Hepatocyte (in vitro differentiated cells): ENCODE measurements around the gene KRTAP5-5. TPM values are rescaled to one million over a fixed set of nuclear protein-coding genes. Genes with fewer than 3 reads are reported as not detected.

ENCODE experiments used
- DNase-seq: peaks from one replicate; pipeline ENCODE4 v3.0.0-alpha.2; 2016; ENCODE audit warnings: low spot score
- H2AFZ ChIP-seq: fragments of 200-600 bp; sonication (generic); 2 replicates; pipeline ENCODE4 v1.6.0; 2016; ENCODE audit warnings: antibody characterized with exemption, mild to moderate bottlenecking
- H3K27ac ChIP-seq: fragments of 200-600 bp; sonication (generic); 2 replicates; pipeline ENCODE4 v1.5.1; 2016; ENCODE audit warnings: mild to moderate bottlenecking
- H3K27me3 ChIP-seq: fragments of 200-600 bp; sonication (generic); 2 replicates; pipeline ENCODE4 v1.6.1; 2016
- H3K36me3 ChIP-seq: fragments of 200-600 bp; sonication (generic); replicated peaks from 2 replicates; pipeline ENCODE4 v1.5.1; 2016; ENCODE audit warnings: low read depth; ENCODE audit not compliant: insufficient read depth
- H3K4me1 ChIP-seq: fragments of 200-600 bp; sonication (generic); 2 replicates; pipeline ENCODE4 v1.5.1; 2016; ENCODE audit warnings: mild to moderate bottlenecking, moderate library complexity; ENCODE audit not compliant: insufficient read depth
- H3K4me2 ChIP-seq: fragments of 200-600 bp; sonication (generic); 2 replicates; pipeline ENCODE4 v1.6.0; 2016
- H3K4me3 ChIP-seq: fragments of 200-600 bp; sonication (generic); 2 replicates; pipeline ENCODE4 v1.5.1; 2016; ENCODE audit warnings: mild to moderate bottlenecking
- H3K79me2 ChIP-seq: fragments of 200-600 bp; sonication (generic); 2 replicates; pipeline ENCODE4 v1.6.0; 2017; ENCODE audit warnings: mild to moderate bottlenecking
- H3K9me2 ChIP-seq: fragments of 200-600 bp; sonication (generic); replicated peaks from 2 replicates; pipeline ENCODE4 v1.6.0; 2017; ENCODE audit warnings: mild to moderate bottlenecking; ENCODE audit not compliant: insufficient read depth
- H3K9me3 ChIP-seq: fragments of 200-600 bp; sonication (generic); 2 replicates; pipeline ENCODE4 v1.5.1; 2016; ENCODE audit warnings: low read depth, mild to moderate bottlenecking
- H4K20me1 ChIP-seq: fragments of 200-600 bp; sonication (generic); 2 replicates; pipeline ENCODE4 v1.6.0; 2016; ENCODE audit warnings: mild to moderate bottlenecking; ENCODE audit not compliant: insufficient read depth, poor library complexity, severe bottlenecking
- EZH2 ChIP-seq: fragments of 200-600 bp; sonication (generic); IDR thresholded peaks from 2 replicates; pipeline ENCODE4 v1.6.1; 2016; ENCODE audit warnings: antibody characterized with exemption, mild to moderate bottlenecking, borderline replicate concordance
- EZH2phosphoT487 ChIP-seq: fragments of 200-600 bp; sonication (generic); IDR thresholded peaks from one replicate; pipeline ENCODE4 v1.6.1; 2018; ENCODE audit warnings: antibody characterized with exemption, mild to moderate bottlenecking, low read depth, moderate library complexity; ENCODE audit not compliant: unreplicated experiment, severe bottlenecking
- WGBS: methylation state at CpG from one replicate; pipeline ENCODE4 v1.1.6; 2016; ENCODE audit warnings: low lambda C conversion rate; ENCODE audit errors: missing lambda C conversion rate; 5-methylcytosine and 5-hydroxymethylcytosine counted together
- polyA plus RNA-seq: library from polyadenylated mRNA; unstranded; fragments of >200 nt; fragmentation: Nextera tagmentation; extraction: Ambion mirVana; gene quantifications from 2 replicates; pipeline ENCODE4 v1.2.1, GENCODE V29; 2016
- total RNA-seq: library from RNA; depleted of rRNA; stranded (reverse); fragments of >200 nt; gene quantifications from 2 replicates; pipeline ENCODE4 v1.2.3, GENCODE V29; 2014
- TF ChIP-seq, protein P1 (sequence below): fragments of 200-600 bp; sonication (generic); IDR thresholded peaks from 2 replicates; pipeline ENCODE4 v1.5.1; 2016; ENCODE audit warnings: antibody characterized with exemption, mild to moderate bottlenecking; ENCODE audit not compliant: poor library complexity

The KRTAP5-5 gene
- total and polyA plus RNA-seq, 2 experiments from 2014 or later, result 0.54 TPM; not detected in 1

DNA sequence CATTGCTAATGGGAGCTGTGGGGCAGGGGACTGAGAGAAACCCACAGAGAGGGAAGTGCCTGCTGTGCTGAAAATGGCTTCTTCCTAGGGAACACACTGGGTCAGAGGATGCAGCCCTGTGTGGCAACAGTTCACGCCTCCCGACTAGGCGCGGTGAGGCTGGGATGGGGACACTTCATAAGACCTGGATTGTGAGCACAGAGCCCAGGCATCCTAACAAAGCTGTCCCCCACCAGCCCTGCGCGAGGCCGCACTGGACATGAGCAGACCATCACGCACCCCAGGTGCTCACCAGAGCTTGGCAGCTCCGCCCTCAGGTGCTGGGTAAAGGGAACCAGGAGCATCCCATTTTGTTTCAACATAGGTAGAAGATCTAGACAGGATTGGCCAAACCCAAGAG, 5.9 kb upstream of the KRTAP5-5 start:
- peaks cover 7% of the 10 kb centered on the region for H3K27me3 ChIP-seq
- H4K20me1 ChIP-seq, result no peaks in the 10 kb centered on the region
- no peaks in the 10 kb centered on the region for H3K9me2 ChIP-seq
- H3K4me1 ChIP-seq, result no peaks in the 10 kb centered on the region
- H3K36me3 ChIP-seq, result no peaks in the 10 kb centered on the region
- no peak overlapping the region for H3K27ac ChIP-seq
- no peak overlapping the region for H3K4me2 ChIP-seq
- no peak overlapping the region for H2AFZ ChIP-seq
- H3K4me3 ChIP-seq, result no peak overlapping the region
- no peaks in the 10 kb centered on the region for H3K9me3 ChIP-seq
- 81% methylated on average over 9 of the region's 9 CpGs for WGBS
- H3K79me2 ChIP-seq, result no peaks in the 10 kb centered on the region
- TF ChIP-seq EZH2 (no peak), EZH2phosphoT487 (no peak)
- DNase-seq, result no peak

DNA sequence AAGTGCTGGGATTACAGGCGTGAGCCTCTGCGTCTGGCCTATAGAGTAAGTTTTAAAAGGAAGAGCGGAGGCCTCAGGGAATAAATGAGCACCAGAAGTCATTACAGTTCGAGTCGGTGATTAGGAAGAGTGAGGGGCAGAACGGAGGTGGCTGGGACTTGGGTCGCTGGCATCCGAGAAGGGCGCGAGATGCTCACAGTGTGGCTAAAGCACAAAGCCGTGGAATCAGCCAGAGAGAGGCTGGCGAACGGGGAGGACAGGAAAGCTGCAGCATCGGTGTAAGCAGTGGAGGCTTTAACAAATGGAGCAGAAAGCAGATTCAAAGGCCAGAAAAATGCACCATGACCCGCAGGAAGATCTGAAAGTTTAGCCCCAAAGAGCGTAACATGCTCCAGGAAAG, 5.0 kb upstream of the KRTAP5-5 start:
- Histone ChIP-seq H4K20me1 (no peaks in the 10 kb centered on the region), H3K9me3 (no peaks in the 10 kb centered on the region), H2AFZ (no peak overlapping the region), H3K27ac (no peak overlapping the region), H3K27me3 (peaks cover 7% of the 10 kb centered on the region), H3K9me2 (no peaks in the 10 kb centered on the region), H3K36me3 (no peaks in the 10 kb centered on the region), H3K4me1 (no peaks in the 10 kb centered on the region), H3K4me2 (no peak overlapping the region), H3K79me2 (no peaks in the 10 kb centered on the region), H3K4me3 (no peak overlapping the region)
- WGBS, result 83% methylated on average over 16 of the region's 16 CpGs
- no peak for DNase-seq
- TF ChIP-seq EZH2 (no peak), EZH2phosphoT487 (no peak)
- TF ChIP-seq, protein P1, sequence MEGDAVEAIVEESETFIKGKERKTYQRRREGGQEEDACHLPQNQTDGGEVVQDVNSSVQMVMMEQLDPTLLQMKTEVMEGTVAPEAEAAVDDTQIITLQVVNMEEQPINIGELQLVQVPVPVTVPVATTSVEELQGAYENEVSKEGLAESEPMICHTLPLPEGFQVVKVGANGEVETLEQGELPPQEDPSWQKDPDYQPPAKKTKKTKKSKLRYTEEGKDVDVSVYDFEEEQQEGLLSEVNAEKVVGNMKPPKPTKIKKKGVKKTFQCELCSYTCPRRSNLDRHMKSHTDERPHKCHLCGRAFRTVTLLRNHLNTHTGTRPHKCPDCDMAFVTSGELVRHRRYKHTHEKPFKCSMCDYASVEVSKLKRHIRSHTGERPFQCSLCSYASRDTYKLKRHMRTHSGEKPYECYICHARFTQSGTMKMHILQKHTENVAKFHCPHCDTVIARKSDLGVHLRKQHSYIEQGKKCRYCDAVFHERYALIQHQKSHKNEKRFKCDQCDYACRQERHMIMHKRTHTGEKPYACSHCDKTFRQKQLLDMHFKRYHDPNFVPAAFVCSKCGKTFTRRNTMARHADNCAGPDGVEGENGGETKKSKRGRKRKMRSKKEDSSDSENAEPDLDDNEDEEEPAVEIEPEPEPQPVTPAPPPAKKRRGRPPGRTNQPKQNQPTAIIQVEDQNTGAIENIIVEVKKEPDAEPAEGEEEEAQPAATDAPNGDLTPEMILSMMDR, result no peak

DNA sequence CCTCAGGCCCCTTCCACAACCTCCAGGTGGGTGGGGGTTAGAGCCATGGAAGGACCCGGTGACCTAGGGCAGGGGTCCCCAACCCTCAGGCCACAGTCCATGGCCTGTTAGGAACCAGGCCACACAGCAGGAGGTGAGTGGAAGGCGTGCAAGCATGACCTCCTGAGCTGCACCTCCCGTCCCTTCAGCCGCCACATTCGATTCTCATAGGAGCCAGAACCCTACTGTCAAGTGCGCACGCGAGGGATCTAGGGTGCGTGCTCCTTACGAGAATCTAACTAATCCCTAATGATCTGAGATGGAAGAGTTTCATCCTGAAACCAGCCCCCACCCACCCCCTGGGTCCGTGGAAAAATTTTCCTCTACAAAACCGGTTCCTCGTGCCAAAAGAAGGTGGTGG, 4.0 kb upstream of the KRTAP5-5 start:
- Histone ChIP-seq H3K9me2 (no peaks in the 10 kb centered on the region), H4K20me1 (no peaks in the 10 kb centered on the region), H3K79me2 (no peaks in the 10 kb centered on the region), H3K27ac (no peak overlapping the region), H2AFZ (no peak overlapping the region), H3K36me3 (no peaks in the 10 kb centered on the region), H3K4me1 (no peaks in the 10 kb centered on the region), H3K4me2 (no peak overlapping the region), H3K4me3 (no peak overlapping the region), H3K9me3 (no peaks in the 10 kb centered on the region), H3K27me3 (peaks cover 9% of the 10 kb centered on the region)
- no peak for TF ChIP-seq EZH2phosphoT487
- DNase-seq, result no peak
- 94% methylated on average over 13 of the region's 13 CpGs for WGBS

DNA sequence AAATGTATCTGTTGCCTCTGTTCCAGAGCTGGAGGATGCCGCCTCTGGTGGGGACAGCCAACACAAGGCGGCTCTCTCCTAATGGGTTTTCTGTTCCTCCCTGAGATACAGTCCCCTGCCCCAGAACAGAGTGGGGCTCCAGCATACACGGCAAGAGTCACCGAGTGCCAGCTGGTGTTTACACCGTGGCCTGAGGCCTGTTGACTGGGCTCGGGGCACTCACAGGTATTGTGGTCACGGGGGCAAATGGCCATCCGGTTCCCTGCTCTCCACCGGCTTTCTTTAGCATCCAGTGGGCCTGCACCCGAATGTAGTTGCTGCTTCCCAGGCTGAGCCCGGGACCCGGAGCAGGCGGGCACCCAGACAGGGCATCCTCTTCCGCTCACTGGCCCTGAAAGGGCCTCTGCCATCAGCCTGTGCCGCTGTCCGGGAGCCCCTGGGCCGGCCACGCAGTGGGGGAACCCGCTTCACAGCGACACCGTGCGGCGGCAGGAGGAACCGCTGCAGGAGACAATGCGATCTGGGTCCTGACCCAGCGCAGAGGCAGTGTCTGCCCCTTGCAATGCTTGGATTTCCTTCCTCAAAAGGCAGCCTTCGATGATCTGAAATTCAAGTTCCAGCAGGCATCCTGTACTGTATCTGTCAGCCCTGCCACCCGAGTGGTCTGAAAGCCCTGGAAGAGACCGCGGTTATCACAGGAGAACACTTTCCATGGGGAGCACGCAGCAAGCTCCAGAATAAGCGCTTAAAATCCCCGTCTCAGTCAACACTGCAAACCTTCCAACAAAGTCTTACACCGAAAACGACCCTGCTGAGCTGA, 859 bp upstream of the KRTAP5-5 start:
- Histone ChIP-seq H3K4me3 (no peak overlapping the region), H3K27me3 (peaks cover 11% of the 10 kb centered on the region), H3K79me2 (no peaks in the 10 kb centered on the region), H3K4me2 (no peak overlapping the region), H2AFZ (no peak overlapping the region), H3K4me1 (no peaks in the 10 kb centered on the region), H3K9me2 (no peaks in the 10 kb centered on the region), H3K36me3 (no peaks in the 10 kb centered on the region), H3K27ac (no peak overlapping the region), H4K20me1 (no peaks in the 10 kb centered on the region), H3K9me3 (no peaks in the 10 kb centered on the region)
- 38% methylated on average over 35 of the region's 35 CpGs for WGBS
- TF ChIP-seq, protein P1, result peak; percentile 87
- no peak for TF ChIP-seq EZH2phosphoT487
- no peak for TF ChIP-seq EZH2
- peak; percentile 75 for DNase-seq
